Esophagus muscularis mucosa (tissue), 4 donors: ENCODE measurements around the gene CACNA2D3. TPM values are rescaled to one million over a fixed set of nuclear protein-coding genes. Genes with fewer than 3 reads are reported as not detected.
"Not testable (repeated sequence)": the region's sequence is repeated elsewhere in the genome, so short reads cannot be mapped to it uniquely, and the experiment has no call there.

Experiments
- DNase-seq: peaks from one replicate; pipeline ENCODE4 v3.0.0-alpha.2; 2017; ENCODE audit errors: extremely low spot score
- H3K27ac ChIP-seq, 4 donors: fragments of 200-600 bp; sonication (generic); replicated peaks in 1 of 4; 1 replicate in 3 of 4; 2 replicates in 1 of 4; pipeline ENCODE4 v1.5.1; 2016 to 2019; ENCODE audit warnings: mild to moderate bottlenecking in 1 of 4
- H3K27me3 ChIP-seq, 4 donors: fragments of 200-600 bp; sonication (generic); one replicate each; pipeline versions ENCODE4 v1.5.1 to v1.6.0; 2016 to 2019
- H3K36me3 ChIP-seq, 4 donors: fragments of 200-600 bp; sonication (generic); one replicate each; pipeline ENCODE4 v1.5.1; 2016 to 2019
- H3K4me1 ChIP-seq, 4 donors: fragments of 200-600 bp; sonication (generic); one replicate each; pipeline ENCODE4 v1.5.1; 2016 to 2019
- H3K4me3 ChIP-seq, 4 donors: fragments of 200-600 bp; sonication (generic); 1 replicate in 2 of 4; 2 replicates in 2 of 4; pipeline ENCODE4 v1.5.1; 2016 to 2019; ENCODE audit warnings: mild to moderate bottlenecking in 4 of 4, moderate library complexity in 1 of 4
- H3K9me3 ChIP-seq, 4 donors: fragments of 200-600 bp; sonication (generic); 1 replicate in 3 of 4; 2 replicates in 1 of 4; pipeline ENCODE4 v1.5.1; 2016 to 2019
- CTCF ChIP-seq, 3 experiments: fragments of 200-600 bp in 2 of 3; fragments of 450-650 bp in 1 of 3; sonication (generic) in 2 of 3; IDR thresholded peaks; one replicate each; pipeline ENCODE4 v1.5.1; 2017 to 2019; ENCODE audit warnings: antibody characterized with exemption in 3 of 3, mild to moderate bottlenecking in 2 of 3, moderate library complexity in 1 of 3
- EP300 ChIP-seq: sonication (generic); formaldehyde crosslinking; IDR thresholded peaks from one replicate; pipeline ENCODE4 v1.6.1; 2017; ENCODE audit warnings: antibody characterized with exemption
- POLR2A ChIP-seq: fragments of 450-650 bp; IDR thresholded peaks from one replicate; pipeline ENCODE4 v1.6.1; 2017; ENCODE audit warnings: antibody characterized with exemption, moderate library complexity, mild to moderate bottlenecking, low read depth
- POLR2AphosphoS5 ChIP-seq, 2 donors: sonication (generic); formaldehyde crosslinking; IDR thresholded peaks; one replicate each; pipeline ENCODE4 v1.6.1; 2017; ENCODE audit warnings: antibody characterized with exemption in 2 of 2
- WGBS: methylation state at CpG from one replicate; pipeline ENCODE4 v1.1.5; 2018; 5-methylcytosine and 5-hydroxymethylcytosine counted together
- intact Hi-C: fragments of 100-400 bp; cut with DNase I; formaldehyde crosslinking; loops from one replicate; pipeline ENCODE4 v1.15.1; 2023
- total RNA-seq, 4 donors: library from RNA; depleted of rRNA; stranded (reverse); fragments of >200 nt; gene quantifications; one replicate each; pipeline versions ENCODE4 v1.1.0 to v1.2.1, GENCODE V29; 2016

Gene CACNA2D3
- total RNA-seq, 4 donors from 2014 or later, result 2.5 to 6.3 (median 3.9) TPM

- Histone ChIP-seq H3K27me3 (no peaks in the 10 kb centered on the region), H3K36me3 (no peaks in the 10 kb centered on the region), H3K9me3 (no peaks in the 10 kb centered on the region), H3K4me1 (peaks cover 0 to 8% (median 0%) of the 10 kb centered on the region in 4 donors), H3K27ac (no peak overlapping the region), H3K4me3 (no peak overlapping the region)
- no peak for DNase-seq
- 93% methylated on average over 3 of the region's 3 CpGs for WGBS
- no peak for TF ChIP-seq POLR2AphosphoS5 (IDR thresholded peaks at IDR 0.05)
- no peak for TF ChIP-seq POLR2A
- no peak for TF ChIP-seq EP300
- intact Hi-C loops, result no loop called here
Observed at GRCh38 chr3:54969652-54970051, 847.3 kb downstream of the CACNA2D3 start.

DNA sequence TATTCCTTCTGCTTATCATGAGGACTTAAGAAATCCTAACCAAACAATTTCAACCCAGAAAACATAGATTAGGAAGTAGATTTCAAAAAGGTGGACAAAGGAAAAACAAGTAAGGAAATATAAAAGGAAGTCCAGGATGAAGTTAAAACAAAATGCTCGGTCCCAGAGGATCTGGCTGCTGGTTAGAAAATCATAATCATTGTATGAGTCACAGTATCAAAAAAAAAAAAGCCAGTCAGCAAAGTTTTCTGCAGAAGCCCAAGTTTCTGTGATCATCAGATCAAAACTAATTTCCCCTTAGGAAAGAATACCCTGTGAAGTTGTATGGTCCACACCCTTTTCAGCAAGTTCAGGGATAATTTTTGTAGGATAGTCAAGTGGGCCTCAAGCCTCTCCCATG, 848.5 kb downstream of the CACNA2D3 start:
- H3K27ac ChIP-seq, result no peak overlapping the region
- no peaks in the 10 kb centered on the region for H3K36me3 ChIP-seq
- DNase-seq, result no peak
- TF ChIP-seq POLR2AphosphoS5 (IDR thresholded peaks at IDR 0.05) (no peak), EP300 (no peak), CTCF (IDR thresholded peaks at IDR 0.05) (no peak), POLR2A (no peak)
- no peaks in the 10 kb centered on the region for H3K27me3 ChIP-seq
- 15% methylated on average over 1 of the region's 1 CpG for WGBS
- H3K4me1 ChIP-seq, result peaks cover 0 to 2% (median 0%) of the 10 kb centered on the region in 4 donors
- no peak overlapping the region for H3K4me3 ChIP-seq
- H3K9me3 ChIP-seq, result no peaks in the 10 kb centered on the region
- intact Hi-C loops, result no loop called here

DNA sequence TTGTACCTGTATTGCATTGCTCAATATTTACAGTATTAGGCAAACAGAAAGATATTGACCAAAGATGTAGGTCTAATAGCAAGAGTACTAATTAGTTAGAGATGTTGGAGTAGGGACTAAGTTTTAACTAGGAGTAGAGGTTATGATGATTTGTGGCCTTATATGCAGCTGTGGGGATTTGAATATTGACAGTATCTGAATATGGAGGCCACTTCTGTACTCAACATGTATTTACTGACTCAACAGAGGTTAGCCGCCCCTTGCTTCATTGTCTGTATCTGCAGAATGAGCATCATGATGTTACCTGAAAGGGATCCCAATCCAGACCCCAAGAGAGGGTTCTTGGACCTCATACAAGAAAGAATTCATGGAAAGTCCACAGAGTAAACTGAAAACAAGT, 855.1 kb downstream of the CACNA2D3 start:
- Histone ChIP-seq H3K4me1 (no peaks in the 10 kb centered on the region), H3K9me3 (no peaks in the 10 kb centered on the region), H3K4me3 (no peak overlapping the region), H3K36me3 (no peaks in the 10 kb centered on the region), H3K27me3 (no peaks in the 10 kb centered on the region), H3K27ac (no peak overlapping the region)
- 95% methylated on average over 1 of the region's 1 CpG for WGBS
- no peak for DNase-seq
- intact Hi-C loops, result no loop called here
- TF ChIP-seq POLR2AphosphoS5 (IDR thresholded peaks at IDR 0.05) (no peak), CTCF (IDR thresholded peaks at IDR 0.05) (no peak), POLR2A (no peak), EP300 (no peak)

DNA sequence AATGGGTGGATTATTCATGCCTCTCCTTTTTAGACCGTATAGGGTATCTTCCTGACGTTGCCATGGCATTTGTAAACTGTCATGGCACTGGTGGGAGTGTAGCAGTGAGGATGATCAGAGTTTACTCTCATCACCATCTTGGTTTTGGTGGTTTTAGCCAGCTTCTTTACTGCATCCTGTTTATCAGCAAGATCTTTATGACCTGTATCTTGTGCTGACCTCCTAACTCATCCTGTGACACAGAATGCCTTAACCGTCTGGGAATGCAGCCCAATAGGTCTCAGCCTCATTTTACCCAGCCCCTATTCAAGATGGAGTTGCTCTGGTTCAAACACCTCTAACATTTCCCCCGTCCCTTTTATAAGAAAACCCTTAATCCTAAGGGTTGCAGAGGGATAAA, 855.6 kb downstream of the CACNA2D3 start:
- H3K36me3 ChIP-seq, H3K9me3 ChIP-seq, H3K4me1 ChIP-seq, H3K27ac ChIP-seq, DNase-seq, H3K4me3 ChIP-seq, H3K27me3 ChIP-seq, intact Hi-C loops: not testable (repeated sequence)
- 79% methylated on average over 4 of the region's 4 CpGs for WGBS

- intact Hi-C loops, result no loop called here
Observed at GRCh38 chr3:54982807-54983206, 860.5 kb downstream of the CACNA2D3 start.

More at GRCh38 chr3:54982807-54983206, 860.5 kb downstream of the CACNA2D3 start:
- 96% methylated on average over 4 of the region's 4 CpGs for WGBS
- no peak overlapping the region for H3K27ac ChIP-seq
- H3K36me3 ChIP-seq, result no peaks in the 10 kb centered on the region
- no peak for DNase-seq
- H3K4me1 ChIP-seq, result peaks cover 0 to 1% (median 0%) of the 10 kb centered on the region in 4 donors
- no peaks in the 10 kb centered on the region for H3K27me3 ChIP-seq
- no peak overlapping the region for H3K4me3 ChIP-seq
- H3K9me3 ChIP-seq, result no peaks in the 10 kb centered on the region
- TF ChIP-seq POLR2AphosphoS5 (IDR thresholded peaks at IDR 0.05) (no peak), POLR2A (no peak), CTCF (IDR thresholded peaks at IDR 0.05) (no peak), EP300 (no peak)
